Measurements from ENCODE around the gene ZMYND10. TPM values are rescaled to one million over a fixed set of nuclear protein-coding genes. Genes with fewer than 3 reads are reported as not detected.
A peak's percentile ranks its signal among the peaks of the same experiment; 100 is the strongest.

The ZMYND10 gene
- total RNA-seq: 1 to 10 TPM in 1 of 4 donors, not detected in 3; 3.0 TPM

DNA sequence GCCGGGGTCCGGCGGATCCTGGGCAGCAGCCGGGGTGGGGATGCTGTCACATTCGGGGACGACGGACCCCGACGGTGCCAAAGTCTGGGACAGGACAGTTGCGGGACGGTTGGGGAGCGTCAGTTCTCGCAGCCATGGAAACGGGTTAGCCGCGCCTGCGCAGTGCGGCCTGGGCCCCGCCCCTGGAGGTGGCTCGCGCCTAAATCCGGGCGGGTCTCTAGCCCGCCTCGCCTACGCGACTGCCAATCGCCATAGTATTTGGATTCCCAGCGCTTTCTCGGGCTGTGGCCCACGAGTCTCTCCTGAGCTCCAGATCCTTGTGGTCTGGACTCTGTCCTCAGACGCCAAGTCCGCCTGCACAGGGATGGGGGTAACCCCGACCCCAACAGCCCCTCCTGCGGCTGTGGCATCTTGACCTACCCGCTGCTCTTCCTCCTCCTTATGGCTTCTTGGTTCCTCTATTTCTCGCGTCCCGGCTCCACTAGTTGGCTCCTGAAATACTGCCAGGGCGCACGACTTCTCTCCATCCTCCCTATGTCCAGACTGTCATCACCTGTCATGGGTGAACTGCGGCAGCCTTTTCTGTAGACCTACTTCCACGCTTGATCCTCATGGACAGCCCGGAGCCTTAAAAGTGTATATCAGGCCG, at the start of gene ZMYND10:
TSS of gene ZMYND10 (minus strand) at position 147 of the 649 bp plus-strand sequence. CDS start 153 bp downstream, outside the sequence.
- H3K27me3 ChIP-seq: no peaks in the 10 kb centered on the region
- H3K36me3 ChIP-seq: peaks cover 0 to 11% of the 10 kb centered on the region in 2 donors
- TF ChIP-seq, protein P1, sequence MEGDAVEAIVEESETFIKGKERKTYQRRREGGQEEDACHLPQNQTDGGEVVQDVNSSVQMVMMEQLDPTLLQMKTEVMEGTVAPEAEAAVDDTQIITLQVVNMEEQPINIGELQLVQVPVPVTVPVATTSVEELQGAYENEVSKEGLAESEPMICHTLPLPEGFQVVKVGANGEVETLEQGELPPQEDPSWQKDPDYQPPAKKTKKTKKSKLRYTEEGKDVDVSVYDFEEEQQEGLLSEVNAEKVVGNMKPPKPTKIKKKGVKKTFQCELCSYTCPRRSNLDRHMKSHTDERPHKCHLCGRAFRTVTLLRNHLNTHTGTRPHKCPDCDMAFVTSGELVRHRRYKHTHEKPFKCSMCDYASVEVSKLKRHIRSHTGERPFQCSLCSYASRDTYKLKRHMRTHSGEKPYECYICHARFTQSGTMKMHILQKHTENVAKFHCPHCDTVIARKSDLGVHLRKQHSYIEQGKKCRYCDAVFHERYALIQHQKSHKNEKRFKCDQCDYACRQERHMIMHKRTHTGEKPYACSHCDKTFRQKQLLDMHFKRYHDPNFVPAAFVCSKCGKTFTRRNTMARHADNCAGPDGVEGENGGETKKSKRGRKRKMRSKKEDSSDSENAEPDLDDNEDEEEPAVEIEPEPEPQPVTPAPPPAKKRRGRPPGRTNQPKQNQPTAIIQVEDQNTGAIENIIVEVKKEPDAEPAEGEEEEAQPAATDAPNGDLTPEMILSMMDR (IDR thresholded peaks at IDR 0.05 in 4 of 5, conservative IDR thresholded peaks at IDR 0.05 in 1 of 5): no peak
- no peak for TF ChIP-seq POLR2A (IDR thresholded peaks at IDR 0.05)
- ATAC-seq: no peak
- peaks cover 11 to 41% of the 10 kb centered on the region in 2 donors for H3K4me1 ChIP-seq
- in situ Hi-C loops (cut with MboI; ENCODE audit: low sequenced_read_pairs in 4 of 4): loop anchor here in 3 of 4 donors (5.0 to 10.0 kb wide), 3 partner anchors 197 to 202 kb away; no protein-coding TSS in a partner anchor
- H3K4me3 ChIP-seq: peak within 1 kb of the TSS; percentile 17 to 40 (median 21)
- intact Hi-C loops (cut with DNase I; ENCODE audit: low total_unique reads): no loop called here
- H3K9me3 ChIP-seq: no peaks in the 10 kb centered on the region
- H3K27ac ChIP-seq: no peak within 1 kb of the TSS
- no peak for DNase-seq

DNA sequence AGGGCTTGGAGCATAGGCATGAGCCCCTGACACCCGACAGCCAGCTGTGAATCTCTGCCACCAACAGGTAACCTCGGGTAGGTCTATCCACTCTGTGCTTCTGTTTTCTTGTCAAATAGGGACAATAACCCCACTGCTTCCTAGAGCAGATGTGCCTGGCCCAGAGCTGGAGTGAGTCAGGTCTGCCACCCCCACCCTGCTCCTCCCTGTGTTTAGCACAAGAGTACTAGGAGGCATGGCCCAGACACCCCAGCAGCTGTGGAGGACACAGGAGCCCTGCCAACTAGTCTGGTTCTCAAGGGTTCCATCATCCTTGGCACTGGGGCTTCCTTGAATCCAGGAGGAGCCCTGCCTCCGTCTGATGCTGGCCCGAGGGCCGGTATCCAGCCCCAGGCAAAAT, 47.5 kb upstream of the ZMYND10 start:
- H3K27ac ChIP-seq: no peak overlapping the region
- no peaks in the 10 kb centered on the region for H3K36me3 ChIP-seq
- ATAC-seq (no peak), DNase-seq (no peak)
- peaks cover 18 to 23% of the 10 kb centered on the region in 2 donors for H3K4me1 ChIP-seq
- in situ Hi-C loops (cut with MboI; ENCODE audit: low sequenced_read_pairs in 4 of 4) (no loop called here), intact Hi-C loops (cut with DNase I; ENCODE audit: low total_unique reads) (no loop called here)
- H3K9me3 ChIP-seq: no peaks in the 10 kb centered on the region
- no peaks in the 10 kb centered on the region for H3K27me3 ChIP-seq
- H3K4me3 ChIP-seq: no peak overlapping the region
- TF ChIP-seq, protein P1 (IDR thresholded peaks at IDR 0.05 in 4 of 5, conservative IDR thresholded peaks at IDR 0.05 in 1 of 5): no peak
- TF ChIP-seq POLR2A (IDR thresholded peaks at IDR 0.05): no peak

GRCh38 chr3:50392101-50392715, 46.7 kb upstream of the ZMYND10 start:
- no peaks in the 10 kb centered on the region for H3K36me3 ChIP-seq
- ATAC-seq: peak; percentile 30 to 39
- H3K4me3 ChIP-seq: no peak overlapping the region
- no peak overlapping the region for H3K27ac ChIP-seq
- no peaks in the 10 kb centered on the region for H3K9me3 ChIP-seq
- intact Hi-C loops (cut with DNase I; ENCODE audit: low total_unique reads) (no loop called here), in situ Hi-C loops (cut with MboI; ENCODE audit: low sequenced_read_pairs in 4 of 4) (no loop called here)
- TF ChIP-seq POLR2A (IDR thresholded peaks at IDR 0.05): no peak
- TF ChIP-seq, protein P1 (IDR thresholded peaks at IDR 0.05 in 4 of 5, conservative IDR thresholded peaks at IDR 0.05 in 1 of 5): no peak
- DNase-seq: peak in 1 of 2 donors; percentile 47
- H3K4me1 ChIP-seq: peaks cover 18 to 23% of the 10 kb centered on the region in 2 donors
- no peaks in the 10 kb centered on the region for H3K27me3 ChIP-seq

GRCh38 chr3:50390508-50391224, 45.1 kb upstream of the ZMYND10 start:
- intact Hi-C loops (cut with DNase I; ENCODE audit: low total_unique reads) (no loop called here), in situ Hi-C loops (cut with MboI; ENCODE audit: low sequenced_read_pairs in 4 of 4) (no loop called here)
- H3K27ac ChIP-seq: peak overlapping the region; percentile 13 to 65 (median 46)
- ATAC-seq (peak; percentile 54 to 56), DNase-seq (peak; percentile 31 to 68)
- peaks cover 18 to 23% of the 10 kb centered on the region in 2 donors for H3K4me1 ChIP-seq
- no peaks in the 10 kb centered on the region for H3K9me3 ChIP-seq
- no peaks in the 10 kb centered on the region for H3K36me3 ChIP-seq
- no peak overlapping the region for H3K4me3 ChIP-seq
- no peaks in the 10 kb centered on the region for H3K27me3 ChIP-seq
- no peak for TF ChIP-seq POLR2A (IDR thresholded peaks at IDR 0.05)
- TF ChIP-seq, protein P1 (IDR thresholded peaks at IDR 0.05 in 4 of 5, conservative IDR thresholded peaks at IDR 0.05 in 1 of 5): no peak

Data from gastrocnemius medialis (tissue), 4 donors.